Endometrial microvascular endothelial cells (primary cell): Measurements from ENCODE around the gene PPM1H. TPM values are rescaled to one million over a fixed set of nuclear protein-coding genes. Genes with fewer than 3 reads are reported as not detected.

Source experiments
- in situ Hi-C: cut with HindIII; loops from 2 replicates; pipeline ENCODE4 v1.10.0; 2017; ENCODE audit warnings: low sequenced_read_pairs, low pct_unique_long_range_greater_than_20kb; ENCODE audit errors: inconsistent ontology term
- total RNA-seq: library from RNA; depleted of rRNA; stranded (reverse); fragments of >200 nt; gene quantifications from one replicate; pipeline ENCODE4 v1.2.3, GENCODE V29; 2015; ENCODE audit errors: inconsistent ontology term

Gene PPM1H
- total RNA-seq, 1 donor from 2014 or later, result 2.0 TPM

- in situ Hi-C loops, result no loop called here
These were observed 20.3 kb downstream of the PPM1H start for GRCh38 chr12:62914443-62915203.

- in situ Hi-C loops, result no loop called here
These were observed 21.6 kb downstream of the PPM1H start for GRCh38 chr12:62913380-62913779.

DNA sequence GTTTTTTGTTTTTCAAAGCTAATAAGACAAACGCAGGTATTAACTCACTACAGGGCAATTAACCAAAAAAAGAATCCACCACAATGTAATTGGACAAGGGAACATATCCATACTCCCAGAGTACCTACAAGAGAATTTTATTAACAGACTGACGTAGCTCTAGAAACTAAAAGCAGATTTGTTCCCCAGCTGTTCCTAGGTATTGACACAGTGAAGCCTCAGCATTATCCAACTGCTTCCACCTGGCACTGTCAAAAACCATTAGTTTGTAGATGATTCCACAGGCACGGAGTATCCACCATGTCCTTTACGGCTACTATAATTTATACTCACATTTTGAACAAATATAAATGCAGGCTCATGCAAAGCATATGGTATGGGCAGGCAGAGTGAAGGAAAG, 22.3 kb downstream of the PPM1H start:
- in situ Hi-C loops, result no loop called here

DNA sequence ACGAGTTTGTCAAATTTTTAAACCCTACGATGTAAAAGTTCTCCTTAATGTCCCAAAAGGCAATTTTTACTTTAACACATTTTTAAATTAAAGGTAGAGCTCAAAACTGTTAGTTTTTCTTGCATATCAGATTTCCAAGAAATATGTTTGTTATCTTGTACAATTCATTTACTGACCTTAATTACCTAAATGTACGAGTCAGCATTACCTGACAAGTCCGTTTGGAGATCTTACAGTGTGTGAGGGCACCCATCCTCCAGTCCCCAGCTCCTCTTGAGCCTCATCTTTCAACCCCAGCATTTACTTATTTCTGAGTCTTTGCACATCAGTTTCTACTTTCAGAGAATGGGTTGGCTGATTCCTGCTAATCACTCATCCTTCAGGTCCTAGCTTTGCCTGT, 23.7 kb downstream of the PPM1H start:
- in situ Hi-C loops, result no loop called here

- in situ Hi-C loops, result no loop called here
These were observed 24.3 kb downstream of the PPM1H start for GRCh38 chr12:62910549-62911169.

DNA sequence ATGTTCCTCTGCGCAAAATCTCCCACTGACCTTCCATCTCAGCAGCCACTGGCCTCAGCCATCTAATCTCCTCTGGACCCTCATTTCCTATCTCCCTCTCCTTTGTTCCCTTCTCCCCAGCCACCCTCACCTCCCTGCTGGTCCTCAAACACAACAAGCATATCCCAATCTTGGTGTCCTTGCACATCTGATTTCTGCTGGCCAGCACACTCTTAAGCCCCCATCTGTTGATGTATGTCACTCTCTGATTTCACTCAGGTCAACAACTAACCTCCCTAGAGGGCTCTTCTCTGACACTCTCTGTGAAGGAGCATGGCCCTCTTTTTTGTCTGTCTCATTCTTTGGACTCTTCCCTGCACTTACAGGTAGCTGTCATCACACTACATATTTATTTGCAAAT, 25.6 kb downstream of the PPM1H start:
- in situ Hi-C loops, result no loop called here

DNA sequence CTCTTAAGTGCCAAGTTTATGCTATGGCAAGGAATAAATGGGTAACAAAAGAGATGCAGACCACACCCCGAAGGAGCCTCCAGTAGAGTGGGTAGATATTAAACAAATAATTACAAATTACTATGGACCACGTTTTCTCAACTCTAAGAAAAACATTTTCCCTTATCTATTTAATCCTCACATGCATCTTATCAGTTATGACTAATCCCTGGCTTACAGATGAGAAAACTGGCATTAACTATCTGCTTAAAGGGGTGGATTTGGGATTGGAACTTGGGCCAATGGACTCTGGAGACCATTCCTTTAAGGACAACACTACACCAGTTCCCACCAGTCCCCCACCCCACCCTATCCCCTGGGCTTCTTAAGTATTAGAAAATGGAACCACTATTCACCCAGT, 26.3 kb downstream of the PPM1H start:
- in situ Hi-C loops, result no loop called here

GRCh38 chr12:62907561-62907960, 27.4 kb downstream of the PPM1H start:
- in situ Hi-C loops, result no loop called here

- in situ Hi-C loops, result no loop called here
These were observed 27.9 kb downstream of the PPM1H start for GRCh38 chr12:62907078-62907477.

DNA sequence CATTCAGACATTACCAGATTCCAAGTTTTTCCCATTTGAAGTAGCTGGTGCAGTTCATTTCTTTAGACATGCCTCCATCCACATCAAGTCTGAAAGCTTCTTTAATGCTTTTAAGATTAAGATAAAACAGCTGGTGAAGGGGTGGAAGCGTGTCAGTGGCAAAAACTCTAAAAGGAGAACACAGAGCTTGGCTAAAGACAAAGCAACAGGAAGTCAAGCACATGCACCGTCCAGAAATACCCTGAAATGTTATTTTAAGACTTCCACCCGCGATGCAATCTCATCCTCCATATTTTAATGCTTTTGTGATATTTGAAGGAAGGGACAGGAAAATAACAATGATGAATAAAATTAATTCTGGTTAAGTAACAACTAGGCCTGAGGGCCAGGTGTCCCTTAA, 31.8 kb downstream of the PPM1H start:
- in situ Hi-C loops, result no loop called here

DNA sequence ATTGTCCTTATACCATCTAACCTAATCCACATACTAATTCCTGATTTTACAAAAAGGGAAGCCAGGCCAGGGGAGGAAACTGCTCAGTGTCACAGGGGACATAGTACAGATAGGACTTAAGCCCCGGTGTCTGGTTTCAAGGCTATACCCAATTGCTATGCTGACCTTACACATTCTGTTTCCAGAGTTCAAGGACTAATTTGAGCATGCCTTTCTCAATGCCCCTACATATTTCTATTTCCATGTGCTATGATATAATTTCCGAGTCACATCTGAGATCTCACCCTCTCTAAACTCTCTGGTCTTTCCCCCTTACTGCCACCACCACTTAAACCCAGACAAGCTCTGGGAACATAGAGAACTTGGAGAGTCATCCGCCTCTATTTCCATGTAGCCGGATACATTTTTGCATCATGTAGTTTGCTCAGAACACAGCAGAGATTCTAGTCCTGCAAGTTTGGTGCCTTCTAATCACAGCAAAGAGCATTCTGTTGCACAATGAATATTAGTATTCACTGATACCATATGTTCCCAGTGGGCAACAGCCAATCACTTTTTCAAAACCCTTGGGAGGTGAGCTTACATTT, 34.2 kb downstream of the PPM1H start:
- in situ Hi-C loops, result no loop called here

DNA sequence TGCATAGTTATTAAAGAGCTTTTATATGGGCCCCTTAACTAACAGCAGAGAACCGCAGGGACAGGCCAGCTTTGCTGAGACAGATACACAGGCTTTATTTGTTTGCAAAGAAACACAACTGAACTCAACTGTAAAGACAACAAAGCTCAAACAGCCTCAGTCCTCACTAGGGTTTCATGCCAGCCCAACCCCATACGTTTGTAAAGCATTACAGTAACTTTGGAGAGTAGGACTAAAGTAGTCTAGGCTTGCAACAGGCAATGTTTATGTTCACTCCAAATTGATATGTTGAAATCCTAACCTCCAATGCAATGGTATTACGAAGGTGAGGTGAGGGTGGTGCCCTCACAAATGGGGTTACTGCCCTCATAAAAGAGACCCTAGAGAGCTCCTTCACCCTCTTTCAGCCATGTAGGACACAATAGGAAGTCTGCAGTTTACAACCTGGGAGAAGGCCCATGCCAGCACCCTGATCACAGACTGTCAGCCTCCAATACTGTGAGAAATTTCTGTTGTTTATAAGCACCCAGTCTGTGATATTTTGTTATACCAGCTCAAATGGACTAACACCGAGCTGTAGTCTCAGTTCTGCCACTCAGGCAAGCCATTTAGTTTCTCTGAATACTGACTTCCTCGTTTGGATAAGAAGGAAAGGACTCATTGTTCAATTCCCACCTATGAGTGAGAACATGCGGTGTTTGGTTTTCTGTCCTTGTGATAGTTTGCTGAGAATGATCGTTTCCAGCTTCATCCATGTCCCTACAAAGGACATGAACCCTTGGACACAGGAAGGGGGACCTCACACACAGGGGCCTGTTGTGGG, 35.2 kb downstream of the PPM1H start:
- in situ Hi-C loops, result no loop called here

- in situ Hi-C loops, result no loop called here
These were observed 36.4 kb downstream of the PPM1H start for GRCh38 chr12:62898526-62898925.

DNA sequence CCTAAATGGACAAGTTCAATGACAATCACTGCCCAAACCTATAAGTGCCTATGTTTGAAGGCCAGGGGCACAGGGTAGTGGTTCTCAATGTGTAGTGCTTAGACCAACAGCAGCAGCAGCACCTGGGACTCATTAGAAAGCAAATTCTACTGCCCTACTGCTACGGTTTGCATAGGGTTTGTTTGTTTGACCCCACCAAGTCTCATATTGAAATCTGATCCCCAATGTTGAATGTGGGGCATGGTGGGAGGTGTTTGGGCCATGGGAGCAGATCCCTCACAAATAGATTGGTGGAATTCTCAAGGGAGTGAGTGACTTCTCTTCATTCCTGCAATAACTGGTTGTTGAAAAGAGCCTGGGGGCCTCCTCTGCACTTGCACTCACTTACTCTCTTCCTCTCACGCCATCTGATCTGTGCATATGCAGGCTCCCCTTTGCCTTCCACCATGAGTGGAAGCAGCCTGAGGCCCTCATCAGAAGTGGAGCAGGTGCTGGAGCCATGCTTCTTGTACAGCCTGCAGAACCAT, 39.5 kb downstream of the PPM1H start:
- in situ Hi-C loops, result no loop called here

GRCh38 chr12:62893276-62893675, 41.7 kb downstream of the PPM1H start:
- in situ Hi-C loops, result no loop called here

- in situ Hi-C loops, result no loop called here
These were observed 43.0 kb downstream of the PPM1H start for GRCh38 chr12:62891805-62892549.

GRCh38 chr12:62888454-62889110, 46.4 kb downstream of the PPM1H start:
- in situ Hi-C loops, result no loop called here

DNA sequence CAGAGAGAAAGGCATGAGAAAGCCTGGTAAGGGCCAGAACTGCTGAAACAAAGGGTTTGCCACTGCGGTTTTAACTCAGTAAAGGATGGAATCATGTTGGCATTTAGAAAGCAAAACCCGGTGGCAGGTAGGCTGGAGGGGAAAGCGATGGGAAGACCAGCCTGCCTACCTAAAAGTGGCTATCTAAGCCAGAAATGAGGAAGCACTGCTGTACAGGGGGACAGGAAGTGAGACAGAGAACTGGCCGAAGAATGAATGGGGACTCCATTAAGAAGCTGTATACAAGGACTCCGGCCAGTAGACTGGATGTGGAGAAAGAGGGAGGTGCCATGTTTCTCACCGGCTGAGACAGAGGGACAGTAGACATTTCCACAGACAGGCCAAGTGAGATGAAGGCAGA, 48.2 kb downstream of the PPM1H start:
- in situ Hi-C loops, result no loop called here
